Stimulated activated CD4-positive, alpha-beta T cell treated with anti-CD3 and anti-CD28 coated beads, Interleukin-2, amount 100 ng/mL, for 24 hours (primary cell): ENCODE results near the gene ICE2.
"Not testable (repeated sequence)": the region's sequence is repeated elsewhere in the genome, so short reads cannot be mapped to it uniquely, and the experiment has no call there.

ENCODE experiments used
- DNase-seq, 2 donors: peaks; one replicate each; pipeline ENCODE4 v3.0.0-alpha.2; 2020

ICE2 gene

GRCh38 chr15:60405399-60405798, 73.5 kb downstream of the ICE2 start:
- DNase-seq, result no peak

DNA sequence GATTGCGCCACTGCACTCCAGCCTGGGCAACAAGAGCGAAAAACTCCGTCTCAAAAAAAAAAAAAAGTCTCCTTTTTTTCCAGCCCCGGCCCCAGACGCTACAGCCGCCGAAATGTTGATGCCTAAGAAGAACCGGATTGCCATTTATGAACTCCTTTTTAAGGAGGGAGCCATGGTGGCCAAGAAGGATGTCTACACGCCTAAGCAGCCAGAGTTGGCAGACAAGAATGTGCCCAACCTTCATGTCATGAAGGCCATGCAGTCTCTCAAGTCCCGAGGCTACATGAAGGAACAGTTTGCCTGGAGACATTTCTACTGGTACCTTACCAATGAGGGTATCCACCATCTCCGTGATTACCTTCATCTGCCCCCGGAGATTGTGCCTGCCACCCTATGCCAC, 74.6 kb downstream of the ICE2 start:
- not testable (repeated sequence) for DNase-seq

- no peak for DNase-seq
Observed at GRCh38 chr15:60400944-60401343, 78.0 kb downstream of the ICE2 start.

- DNase-seq, result no peak
Observed at GRCh38 chr15:60399931-60400330, 79.0 kb downstream of the ICE2 start.

GRCh38 chr15:60399246-60399915, 79.6 kb downstream of the ICE2 start:
- DNase-seq, result no peak

DNA sequence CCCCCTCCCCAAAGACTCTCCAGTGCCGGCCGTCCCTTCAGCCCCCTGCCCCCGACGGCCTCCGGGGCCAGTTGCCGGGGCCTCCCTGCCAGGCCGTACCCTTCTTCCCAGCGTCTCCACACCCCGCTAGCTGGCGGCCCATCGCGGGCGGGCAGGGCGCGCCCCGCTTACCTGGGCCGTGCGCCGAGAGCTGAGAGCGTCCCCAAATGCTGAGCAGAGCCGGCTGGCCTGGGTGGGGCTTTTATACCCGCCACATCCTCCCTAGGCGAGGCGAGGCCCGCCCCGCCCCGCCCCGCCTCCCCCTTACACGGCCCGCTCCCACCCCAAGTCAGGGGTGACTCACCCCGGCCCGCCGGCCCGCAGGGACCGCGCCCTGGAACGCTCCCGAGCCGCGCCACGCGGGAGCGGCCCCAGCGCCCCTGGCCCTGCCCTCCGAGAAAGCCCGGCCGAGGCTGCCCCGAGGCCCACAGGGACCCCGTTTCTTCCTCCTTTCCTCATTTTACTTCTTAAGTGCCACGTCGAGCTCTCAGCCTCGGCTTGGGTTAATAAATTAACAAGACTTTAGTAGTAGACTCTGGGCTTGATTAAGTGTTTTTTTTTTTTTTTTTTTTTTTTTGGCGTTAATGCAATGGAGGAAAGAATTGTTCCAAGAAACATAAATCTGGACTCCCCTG, 81.0 kb downstream of the ICE2 start, which contains the start of gene ANXA2:
TSS of gene ANXA2 (minus strand) at position 215 of the 674 bp plus-strand sequence. CDS start 11,911 bp downstream, outside the sequence.
- peak; percentile 77 to 81 for DNase-seq

DNA sequence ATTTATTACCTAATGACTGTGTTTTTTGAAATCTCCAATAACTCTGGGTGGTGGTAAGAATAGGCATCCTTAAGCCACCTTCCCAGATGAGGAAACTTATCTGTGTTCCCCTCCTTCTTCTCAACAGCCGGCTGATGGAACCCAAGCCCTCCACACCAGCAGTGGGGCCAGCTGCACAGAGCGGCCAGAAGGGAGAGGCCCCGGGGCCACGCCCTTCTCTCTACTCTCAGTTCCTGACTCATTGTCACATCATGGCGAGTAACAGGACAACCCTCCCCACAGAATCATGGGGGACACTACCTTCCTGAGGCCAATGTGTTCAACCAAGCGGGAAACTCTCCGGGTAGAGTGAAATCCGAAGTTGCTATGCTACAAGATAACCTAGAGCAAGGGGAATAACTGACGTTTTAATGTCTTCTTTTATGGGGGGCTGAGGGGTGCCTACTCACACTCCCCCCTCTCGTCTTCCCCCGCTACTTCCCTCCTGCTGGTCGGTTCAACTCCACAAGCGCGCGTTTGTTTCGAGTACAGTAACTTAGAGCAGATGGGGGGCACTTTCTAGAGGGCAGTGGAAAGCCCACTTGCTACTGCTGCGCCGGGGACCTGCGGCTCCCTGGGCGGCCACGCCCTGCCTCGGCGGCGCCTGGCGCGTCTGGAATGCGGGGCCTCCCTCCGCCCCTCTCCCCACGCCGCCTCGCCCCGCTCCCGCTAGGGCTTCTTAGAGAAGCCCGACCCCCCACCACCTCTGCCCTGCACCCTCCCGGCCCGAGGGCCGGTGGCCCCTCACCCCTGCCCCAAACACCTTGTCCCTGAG, 81.8 kb downstream of the ICE2 start:
- DNase-seq, result peak; percentile 59 to 62

DNA sequence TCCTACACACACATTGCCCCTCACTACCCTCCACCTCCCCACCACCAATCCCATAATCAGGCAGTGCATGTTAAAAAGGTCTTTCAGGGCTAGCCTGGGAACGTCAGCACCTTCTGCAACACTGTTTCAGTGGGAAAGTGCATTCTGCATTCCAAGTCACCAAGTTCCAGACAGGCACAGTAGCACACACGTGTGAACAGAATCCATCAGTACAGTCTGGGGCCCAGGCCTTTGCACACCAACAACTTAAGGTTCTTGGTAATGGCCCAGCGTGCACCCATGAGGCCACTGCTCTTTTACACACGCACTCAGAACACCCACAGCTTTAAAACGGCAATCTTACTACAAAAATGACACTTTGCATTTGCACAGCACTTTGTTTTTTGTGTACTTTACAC, 82.4 kb downstream of the ICE2 start:
- no peak for DNase-seq

- no peak for DNase-seq
Observed at GRCh38 chr15:60396100-60396499, 82.8 kb downstream of the ICE2 start.

DNA sequence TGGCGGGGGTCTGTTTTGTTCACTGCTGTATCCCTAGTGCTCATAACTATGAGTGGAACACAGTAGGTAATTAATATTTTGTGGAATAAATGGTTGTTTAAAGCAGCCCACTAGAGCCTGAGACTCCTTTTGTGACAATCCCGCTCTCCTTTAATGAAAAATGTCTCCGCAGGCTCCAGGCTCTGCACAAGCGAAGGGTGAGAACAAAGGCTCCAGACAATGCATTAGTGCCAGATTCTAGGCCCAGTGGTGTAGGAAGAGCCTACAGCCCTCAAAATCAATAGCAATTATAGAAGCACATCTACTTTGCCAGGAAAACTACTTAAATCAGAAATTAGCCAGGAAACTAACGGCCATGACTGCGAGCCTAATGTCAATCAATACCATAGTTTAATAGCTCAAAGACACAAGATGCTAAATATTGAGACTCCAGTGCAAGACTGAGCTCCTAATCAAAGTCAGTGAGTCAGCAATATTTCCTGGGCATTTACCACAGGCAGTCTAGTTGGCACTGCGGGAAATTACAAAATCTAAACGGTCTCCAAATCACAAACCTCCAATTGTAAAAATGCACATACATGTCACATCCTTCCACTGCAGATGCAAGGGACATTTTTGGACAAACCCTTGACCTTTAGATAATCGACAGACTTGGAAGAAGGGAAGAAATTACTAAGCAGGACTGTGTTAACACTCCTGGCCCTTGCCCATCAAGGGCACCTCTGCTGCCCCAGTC, 83.5 kb downstream of the ICE2 start:
- DNase-seq, result no peak

DNA sequence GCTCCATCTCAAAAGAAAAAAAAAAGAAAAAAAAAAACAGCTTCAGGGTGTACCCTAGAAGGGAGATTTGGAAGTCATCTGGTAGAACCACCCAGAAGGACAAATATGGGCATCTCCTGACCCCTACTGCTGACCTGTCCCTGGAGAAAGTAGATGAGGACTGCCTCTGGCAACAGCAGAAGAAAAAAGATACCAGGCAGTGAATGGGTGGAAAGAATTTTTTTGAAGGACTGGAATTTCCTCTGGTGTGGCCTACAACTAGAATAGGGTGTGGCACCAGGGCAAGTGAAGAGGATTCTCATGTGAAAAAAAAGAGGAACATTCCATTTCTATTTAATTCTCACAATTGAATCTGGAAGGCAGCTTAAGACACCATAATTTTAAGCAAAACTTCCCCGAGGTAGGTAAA, 84.2 kb downstream of the ICE2 start:
- no peak for DNase-seq

GRCh38 chr15:60392986-60393790, 85.8 kb downstream of the ICE2 start:
- no peak for DNase-seq

- DNase-seq, result peak in 1 of 2 donors; percentile 38
Observed at GRCh38 chr15:60392601-60392985, 86.3 kb downstream of the ICE2 start.

DNA sequence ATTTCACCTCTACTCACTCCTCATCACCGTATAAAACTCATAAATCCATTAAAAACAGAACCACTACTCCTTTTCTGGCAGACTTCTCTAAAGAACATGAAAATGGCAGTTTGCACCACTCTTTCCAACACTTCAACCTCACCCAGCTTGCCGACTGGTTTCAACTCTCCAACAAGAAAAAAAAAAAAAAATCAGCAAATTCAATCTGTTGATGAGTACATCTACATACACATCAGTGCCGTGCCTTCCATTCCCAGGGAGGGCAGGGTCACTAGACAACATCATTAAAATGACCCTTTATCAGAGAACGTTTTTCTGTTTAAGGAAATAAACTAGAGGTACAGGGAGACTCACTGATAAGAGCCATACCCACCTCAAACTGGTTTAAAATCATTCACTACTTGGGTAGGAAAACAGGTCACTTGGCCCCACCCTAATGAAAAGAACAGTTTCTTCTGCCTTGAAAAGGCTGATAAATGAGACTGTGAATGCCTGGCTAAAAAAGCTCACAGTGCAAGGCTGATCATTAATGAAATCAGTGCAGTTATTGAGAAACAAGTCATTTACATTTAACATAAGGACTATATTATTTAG, 87.1 kb downstream of the ICE2 start:
- DNase-seq, result no peak

DNA sequence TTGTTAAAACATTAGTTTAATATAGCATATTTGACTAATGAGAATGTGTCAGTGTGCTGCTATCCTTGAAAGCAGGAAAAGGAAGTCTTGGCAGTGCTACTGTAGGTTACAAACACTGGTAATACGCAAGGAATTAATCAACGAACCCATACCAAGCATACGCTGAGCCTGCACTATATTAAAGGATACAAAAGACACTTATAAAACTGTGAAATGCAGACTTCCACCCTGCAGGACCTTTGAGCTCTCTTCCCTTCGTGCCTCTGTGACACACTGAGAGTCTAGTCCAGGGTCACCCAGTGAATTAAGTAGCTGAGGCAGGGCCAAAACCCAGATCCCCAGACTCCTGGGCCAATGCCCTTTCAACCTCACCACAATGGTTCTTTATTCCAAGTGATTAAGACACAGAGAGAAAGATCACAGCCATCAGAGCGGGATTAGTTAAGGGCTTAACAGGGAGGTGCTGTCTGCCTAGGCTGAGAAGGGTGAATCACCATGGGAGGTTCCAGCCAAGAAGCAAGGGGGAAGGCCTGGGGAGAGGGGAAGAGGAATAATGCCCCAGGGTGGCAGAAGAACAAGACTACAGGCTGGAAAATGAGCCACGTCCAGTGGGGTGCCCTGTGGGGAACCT, 88.0 kb downstream of the ICE2 start:
- no peak for DNase-seq

DNA sequence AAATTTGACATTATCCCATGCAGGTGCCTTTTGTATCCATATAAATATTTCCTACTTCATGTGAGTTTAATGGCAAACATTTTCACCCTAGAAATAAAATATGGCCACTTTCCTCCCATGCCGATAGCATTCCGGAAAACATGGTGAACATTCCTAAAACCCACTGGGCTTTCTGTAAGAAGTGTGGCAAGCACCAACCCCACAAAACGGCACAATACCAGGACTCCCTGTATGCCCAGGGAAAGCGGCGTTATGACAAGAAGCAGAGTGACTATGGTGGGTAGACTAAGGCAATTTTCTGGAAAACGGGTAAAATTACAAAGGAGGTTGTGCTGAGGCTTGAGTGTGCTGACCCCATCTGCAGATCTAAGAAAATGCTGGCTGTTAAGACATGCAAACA, 88.7 kb downstream of the ICE2 start:
- no peak for DNase-seq

DNA sequence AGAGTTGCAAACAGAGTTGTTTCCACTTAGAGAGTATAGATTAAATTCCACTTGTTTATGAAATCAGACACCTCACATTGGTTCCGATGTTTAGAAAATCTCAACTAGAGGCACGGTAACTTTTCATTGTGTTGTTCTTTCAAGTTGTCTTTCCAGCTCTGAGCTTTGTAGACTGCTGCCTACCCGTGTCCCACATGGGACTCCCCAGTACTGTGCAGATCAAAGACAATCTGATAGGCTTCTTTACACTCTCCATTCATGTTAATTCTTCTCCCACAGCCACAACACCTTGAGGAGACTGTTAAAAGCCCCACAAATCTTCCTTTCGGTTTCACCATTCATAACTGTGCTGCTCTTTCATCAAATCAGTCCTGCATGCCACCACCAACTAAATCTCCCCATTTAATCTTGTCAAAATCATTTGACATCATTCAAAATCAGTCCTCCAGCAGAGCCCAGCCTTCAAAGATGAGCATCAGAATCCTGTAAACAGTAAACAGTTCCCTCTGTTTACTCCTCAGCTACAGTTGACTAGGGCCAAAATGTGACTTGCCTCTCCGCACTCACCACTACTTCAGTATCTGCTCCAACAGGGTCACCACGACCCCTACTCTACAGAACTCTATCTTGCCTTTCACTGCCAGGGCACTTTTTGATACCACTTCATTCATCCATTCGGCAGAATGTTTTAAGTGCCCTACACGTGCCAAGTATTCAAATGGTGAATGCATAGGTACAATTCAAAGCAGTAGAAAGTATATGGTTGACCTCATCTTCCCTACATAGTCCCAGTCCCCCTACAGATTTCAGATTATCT, 89.5 kb downstream of the ICE2 start:
- peak; percentile 26 to 39 for DNase-seq

DNA sequence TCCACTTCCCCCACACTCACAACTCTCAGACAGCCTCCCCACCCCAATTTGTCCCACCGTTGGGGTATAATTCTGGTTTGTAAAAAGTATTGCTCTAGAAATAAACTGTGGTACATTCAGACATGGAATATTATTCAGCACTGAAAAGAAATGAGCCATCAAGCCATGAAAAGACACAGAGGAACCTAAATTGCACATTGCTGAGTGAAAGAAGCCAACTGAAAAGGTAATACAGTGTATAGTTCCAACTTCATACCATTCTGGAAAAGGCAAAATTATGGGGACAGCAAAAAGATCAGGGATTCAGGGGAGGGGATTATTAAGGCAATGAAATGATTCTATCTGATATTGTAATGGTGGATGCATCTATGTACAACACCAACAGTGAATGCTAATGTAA, 91.6 kb downstream of the ICE2 start:
- no peak for DNase-seq

GRCh38 chr15:60386615-60387014, 92.3 kb downstream of the ICE2 start:
- no peak for DNase-seq
